ENCODE measurements around the gene SERINC3.

SERINC3 gene

GRCh38 chr20:44532259-44532980, 10.6 kb upstream of the SERINC3 start:
- FAIRE-seq, result no peak

GRCh38 chr20:44528309-44528708, 6.4 kb upstream of the SERINC3 start:
- no peak for FAIRE-seq

GRCh38 chr20:44527716-44528199, 5.9 kb upstream of the SERINC3 start:
- no peak for FAIRE-seq

GRCh38 chr20:44526129-44526528, 4.3 kb upstream of the SERINC3 start:
- FAIRE-seq, result no peak

- FAIRE-seq, result no peak
These were observed 1.9 kb upstream of the SERINC3 start for GRCh38 chr20:44523746-44524145.

- FAIRE-seq, result no peak
These were observed 971 bp upstream of the SERINC3 start for GRCh38 chr20:44522841-44523240.

- no peak for FAIRE-seq
These were observed 989 bp downstream of the SERINC3 start for GRCh38 chr20:44520881-44521280.

- no peak for FAIRE-seq
These were observed 3.6 kb downstream of the SERINC3 start for GRCh38 chr20:44518248-44518647.

- FAIRE-seq, result no peak
These were observed 4.4 kb downstream of the SERINC3 start for GRCh38 chr20:44517454-44517853.

- no peak for FAIRE-seq
These were observed 5.4 kb downstream of the SERINC3 start for GRCh38 chr20:44516491-44516890.

GRCh38 chr20:44513871-44514270, 8.0 kb downstream of the SERINC3 start:
- no peak for FAIRE-seq

- no peak for FAIRE-seq
These were observed 12.1 kb downstream of the SERINC3 start for GRCh38 chr20:44509762-44510161.

GRCh38 chr20:44504402-44505307, 17.2 kb downstream of the SERINC3 start:
- FAIRE-seq, result no peak

- FAIRE-seq, result no peak
These were observed 18.9 kb downstream of the SERINC3 start for GRCh38 chr20:44502968-44503367.

- FAIRE-seq, result no peak
These were observed 20.4 kb downstream of the SERINC3 start for GRCh38 chr20:44501448-44501847.

- FAIRE-seq, result no peak
These were observed 21.6 kb downstream of the SERINC3 start for GRCh38 chr20:44500221-44500620.

GRCh38 chr20:44497761-44498160, 24.1 kb downstream of the SERINC3 start:
- no peak for FAIRE-seq

- no peak for FAIRE-seq
These were observed 24.9 kb downstream of the SERINC3 start for GRCh38 chr20:44496976-44497375.

GRCh38 chr20:44495802-44496481, 25.9 kb downstream of the SERINC3 start:
- FAIRE-seq, result no peak

GRCh38 chr20:44495257-44495656, 26.6 kb downstream of the SERINC3 start:
- no peak for FAIRE-seq

- FAIRE-seq, result no peak
These were observed 27.2 kb downstream of the SERINC3 start for GRCh38 chr20:44494681-44495080.

- no peak for FAIRE-seq
These were observed 27.6 kb downstream of the SERINC3 start for GRCh38 chr20:44494266-44494665.

- FAIRE-seq, result no peak
These were observed 30.1 kb downstream of the SERINC3 start for GRCh38 chr20:44491635-44492395.

Measured in A204.1 (cell line).